Measurements from ENCODE around the gene DGKD. TPM values are rescaled to one million over a fixed set of nuclear protein-coding genes. Genes with fewer than 3 reads are reported as not detected.

DGKD gene
- total and polyA plus RNA-seq, 9 of the 15 experiments (the other 6 are each of a cell fraction or from before 2014, with no cell fraction given) = 0.52 to 29.5 (median 10.6) TPM

DNA sequence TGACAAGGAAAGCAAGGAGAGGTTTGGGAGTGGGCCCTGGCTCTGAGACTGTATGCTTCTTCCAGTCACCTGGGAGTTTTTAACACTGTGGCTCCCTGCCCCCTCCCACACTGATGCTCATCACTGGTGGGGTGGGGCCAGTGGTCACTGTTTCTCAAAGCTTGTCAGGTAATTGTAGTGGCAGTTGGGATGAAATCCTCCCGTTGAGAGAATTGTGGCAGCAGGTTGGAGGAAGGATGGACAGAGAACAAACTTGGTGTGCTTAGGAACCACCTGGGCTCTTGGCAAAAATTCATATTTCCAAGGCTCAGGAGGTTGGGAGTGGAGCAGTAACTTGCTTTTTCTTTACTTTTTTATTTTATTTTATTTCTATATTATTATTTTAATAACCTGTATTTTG, 25.1 kb downstream of the DGKD start (continued):
- no peak for TF ChIP-seq HNRNPH1 (optimal IDR thresholded peaks at IDR 0.05; ENCODE audit: low read depth, low read length)

DNA sequence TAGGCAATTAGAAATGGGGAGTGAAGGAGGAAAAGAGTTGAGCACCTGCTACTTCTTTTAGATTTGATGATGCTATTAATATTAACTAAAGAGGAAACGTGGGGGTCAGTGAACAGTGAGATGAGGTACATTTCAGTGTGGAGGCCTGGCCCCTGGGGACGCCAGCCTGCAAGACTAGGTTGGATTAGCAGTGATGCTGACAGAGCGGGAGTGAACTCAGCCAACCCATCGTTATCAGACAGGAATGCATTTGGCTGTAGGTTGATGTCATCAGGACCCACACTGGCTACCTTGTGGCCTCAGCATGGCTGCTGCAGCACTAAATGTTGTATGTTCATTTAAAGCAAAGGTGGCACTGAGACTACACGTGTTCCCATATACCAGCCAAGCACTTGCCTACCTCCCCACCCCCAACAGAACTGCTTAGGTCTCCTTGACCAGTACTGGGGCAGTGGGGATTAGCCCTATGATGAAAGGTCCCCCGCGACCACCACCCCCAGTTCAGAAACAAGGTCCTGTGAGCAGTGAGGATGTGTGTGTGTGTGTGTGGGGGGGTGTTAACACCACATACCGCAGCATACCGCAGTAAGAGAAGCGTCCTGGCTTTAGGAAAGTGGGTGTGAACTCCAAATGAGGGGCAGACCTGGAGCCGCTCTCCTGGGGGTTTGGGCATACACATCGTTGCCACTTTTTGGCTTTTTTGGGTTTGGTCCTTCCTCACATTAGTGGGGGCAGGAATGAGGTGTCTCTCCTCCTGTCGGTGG, 26.0 kb downstream of the DGKD start:
- no peak for TF ChIP-seq RUNX1 (IDR thresholded peaks at IDR 0.05; ENCODE audit: low read depth)
- TF ChIP-seq, protein P1, sequence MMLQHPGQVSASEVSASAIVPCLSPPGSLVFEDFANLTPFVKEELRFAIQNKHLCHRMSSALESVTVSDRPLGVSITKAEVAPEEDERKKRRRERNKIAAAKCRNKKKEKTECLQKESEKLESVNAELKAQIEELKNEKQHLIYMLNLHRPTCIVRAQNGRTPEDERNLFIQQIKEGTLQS (IDR thresholded peaks at IDR 0.05) = 0 out of 2 replicates have a peak, but pooled peaks have one; percentile 11
- TF ChIP-seq, protein P1 (CRISPR knock-in tag; conservative IDR thresholded peaks at IDR 0.05) = no peak
- TF ChIP-seq CTBP1 (IDR thresholded peaks at IDR 0.05; ENCODE audit: borderline replicate concordance) = peak; percentile 56; the same call in 1 of the 2 replicates
- FAIRE-seq (peak; percentile 44), DNase-seq (ENCODE audit: extremely low read depth in 1 of 4, low spot score in 3 of 4) (peak in 3 of 4 experiments; percentile 17 to 50 (median 41)), ATAC-seq (peak; percentile 66)
- 0 out of 3 replicates have a peak, but pooled peaks cover 5% of the 10 kb centered on the region for H3K36me3 ChIP-seq (ENCODE audit: control insufficient read depth, insufficient read depth, low read length)
- 0 out of 2 replicates have a peak, but pooled peaks cover 5% of the 10 kb centered on the region for H4K20me1 ChIP-seq (replicated peaks; ENCODE audit: control insufficient read depth, insufficient read depth, low read length)
- peaks cover 22% of the 10 kb centered on the region for H3K79me2 ChIP-seq (ENCODE audit: control insufficient read depth, insufficient read depth, low read length)
- H3K4me1 ChIP-seq (replicated peaks in 1 of 2; ENCODE audit: control insufficient read depth in 2 of 2, insufficient read depth in 2 of 2, low read length in 2 of 2) = peaks cover 5 to 7% of the 10 kb centered on the region in 2 experiments; a peak in 4 of 5 replicates
- intact Hi-C loops (cut with micrococcal nuclease) (loop anchor here (5.0 kb wide), 1 partner anchor 108 kb away; no protein-coding TSS in a partner anchor), in situ Hi-C loops (cut with MboI) (no loop called here)
- H3K27me3 ChIP-seq (ENCODE audit: control insufficient read depth in 2 of 2, insufficient read depth in 2 of 2, low read length in 2 of 2) = no peaks in the 10 kb centered on the region
- POLR2A ChIA-PET = no interaction called here
- no TSS peak for BruUV-seq (replicated peaks)
- no peak overlapping the region for H2AFZ ChIP-seq (ENCODE audit: low read depth, low read length)
- H3K9me3 ChIP-seq (replicated peaks; ENCODE audit: control insufficient read depth, insufficient read depth, low read depth, low read length) = no peaks in the 10 kb centered on the region
- 47% methylated on average over 8 of the region's 13 CpGs for WGBS (ENCODE audit: insufficient coverage, low coverage, missing lambda C conversion rate)
- no peak overlapping the region for H3K4me2 ChIP-seq (ENCODE audit: insufficient read depth, low read length)
- peaks cover 3% of the 10 kb centered on the region for H3K9me1 ChIP-seq (ENCODE audit: control insufficient read depth, insufficient read depth, low read length)
- H3K4me3 ChIP-seq = no peak overlapping the region
- H3K27ac ChIP-seq (ENCODE audit: extremely low read depth, low read depth, low read length) = no peak overlapping the region
- H3K9ac ChIP-seq (ENCODE audit: insufficient read depth in 1 of 2, low read depth in 2 of 2, low read length in 2 of 2) = no peak overlapping the region
- CTCF ChIA-PET (ENCODE audit: low intra/inter-chr PET ratio) = no interaction called here
